HG02798 (cell line): ENCODE data around the gene KCNK1.
"Not testable (repeated sequence)": the region's sequence is repeated elsewhere in the genome, so short reads cannot be mapped to it uniquely, and the experiment has no call there.

Experiments used
- ATAC-seq: cut with Tn5 transposase; IDR thresholded peaks from one replicate; pipeline ENCODE4 v1.9.1; 2021; ENCODE audit warnings: mild to moderate bottlenecking; ENCODE audit not compliant: unreplicated experiment, poor library complexity

KCNK1 gene

GRCh38 chr1:233664804-233665574 lies 51.1 kb downstream of the KCNK1 start:
- no peak for ATAC-seq

- no peak for ATAC-seq
Observed at GRCh38 chr1:233665575-233666270, 51.8 kb downstream of the KCNK1 start.

- ATAC-seq = no peak
Observed at GRCh38 chr1:233667741-233668140, 53.8 kb downstream of the KCNK1 start.

GRCh38 chr1:233668146-233668724 lies 54.3 kb downstream of the KCNK1 start:
- ATAC-seq = no peak

- ATAC-seq = peak; percentile 67
Observed at GRCh38 chr1:233668725-233669294, 54.9 kb downstream of the KCNK1 start.

GRCh38 chr1:233670363-233670762 lies 56.5 kb downstream of the KCNK1 start:
- not testable (repeated sequence) for ATAC-seq

GRCh38 chr1:233671286-233671685 lies 57.4 kb downstream of the KCNK1 start:
- no peak for ATAC-seq

GRCh38 chr1:233672732-233673131 lies 58.8 kb downstream of the KCNK1 start:
- no peak for ATAC-seq

GRCh38 chr1:233673261-233673946 lies 59.5 kb downstream of the KCNK1 start:
- peak; percentile 54 for ATAC-seq

GRCh38 chr1:233673947-233674431 lies 60.1 kb downstream of the KCNK1 start:
- ATAC-seq = no peak

GRCh38 chr1:233675446-233675845 lies 61.5 kb downstream of the KCNK1 start:
- peak; percentile 0 for ATAC-seq

- ATAC-seq = peak; percentile 90
Observed at GRCh38 chr1:233675893-233676292, 62.0 kb downstream of the KCNK1 start.

- ATAC-seq = no peak
Observed at GRCh38 chr1:233677690-233678354, 63.9 kb downstream of the KCNK1 start.

GRCh38 chr1:233679030-233679429 lies 65.1 kb downstream of the KCNK1 start:
- no peak for ATAC-seq

GRCh38 chr1:233679591-233680373 lies 65.9 kb downstream of the KCNK1 start:
- no peak for ATAC-seq

GRCh38 chr1:233681285-233681684 lies 67.4 kb downstream of the KCNK1 start:
- ATAC-seq = no peak

- ATAC-seq = not testable (repeated sequence)
Observed at GRCh38 chr1:233686653-233687052, 72.7 kb downstream of the KCNK1 start.

- ATAC-seq = no peak
Observed at GRCh38 chr1:233689017-233689747, 75.3 kb downstream of the KCNK1 start.
